SK-N-MC (cell line): ENCODE results near the gene HS3ST3A1.

ENCODE experiments used
- EZH2 ChIP-seq: fragments of 200-600 bp; sonication (generic); IDR thresholded peaks from one replicate; pipeline ENCODE4 v1.6.1; 2017; ENCODE audit warnings: antibody characterized with exemption
- FOXP2 ChIP-seq: optimal IDR thresholded peaks from 2 replicates; pipeline ENCODE3; 2011; ENCODE audit warnings: mild to moderate bottlenecking, moderate library complexity; ENCODE audit not compliant: insufficient read depth; ENCODE audit errors: extremely low read length, control extremely low read depth
- POLR2AphosphoS5 ChIP-seq: IDR thresholded peaks from 2 replicates; pipeline ENCODE4 v1.6.1; 2012; ENCODE audit warnings: mild to moderate bottlenecking, low read depth, low read length, borderline replicate concordance

DNA sequence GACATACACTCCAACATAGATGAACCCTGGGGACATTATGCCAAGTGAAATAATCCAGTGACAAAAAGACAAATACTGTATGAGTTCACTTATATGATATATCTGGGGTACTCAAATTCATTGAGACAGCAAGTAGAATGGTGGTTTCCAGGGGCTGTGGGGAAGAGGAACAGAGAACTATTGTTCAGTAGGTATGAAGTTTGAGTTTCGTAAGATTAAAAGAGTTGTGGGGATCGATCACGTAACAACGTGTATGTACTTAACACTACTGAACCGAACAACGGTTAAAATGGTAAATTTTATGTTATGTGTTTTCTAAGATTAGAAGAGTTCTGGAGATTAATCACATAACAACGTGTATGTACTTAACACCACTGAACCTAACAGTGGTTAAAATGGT, 100.8 kb downstream of the HS3ST3A1 start:
- no peak for TF ChIP-seq POLR2AphosphoS5
- TF ChIP-seq EZH2: no peak
- no peak for TF ChIP-seq FOXP2
